GM19438 (cell line): ENCODE results near the gene GDF7.

ENCODE experiments used
- ATAC-seq: cut with Tn5 transposase; IDR thresholded peaks from one replicate; pipeline ENCODE4 v1.9.1; 2021; ENCODE audit warnings: low read depth; ENCODE audit not compliant: unreplicated experiment

GDF7 gene

GRCh38 chr2:20728114-20728758 is 61.3 kb downstream of the GDF7 start:
- no peak for ATAC-seq
